GM03348 (cell line): ENCODE data around the gene TMEM63B.
"Not testable (repeated sequence)": the region's sequence is repeated elsewhere in the genome, so short reads cannot be mapped to it uniquely, and the experiment has no call there.

Experiments used
- DNase-seq: peaks from one replicate; pipeline ENCODE4 v3.0.0; 2012; ENCODE audit warnings: low spot score

TMEM63B gene

DNA sequence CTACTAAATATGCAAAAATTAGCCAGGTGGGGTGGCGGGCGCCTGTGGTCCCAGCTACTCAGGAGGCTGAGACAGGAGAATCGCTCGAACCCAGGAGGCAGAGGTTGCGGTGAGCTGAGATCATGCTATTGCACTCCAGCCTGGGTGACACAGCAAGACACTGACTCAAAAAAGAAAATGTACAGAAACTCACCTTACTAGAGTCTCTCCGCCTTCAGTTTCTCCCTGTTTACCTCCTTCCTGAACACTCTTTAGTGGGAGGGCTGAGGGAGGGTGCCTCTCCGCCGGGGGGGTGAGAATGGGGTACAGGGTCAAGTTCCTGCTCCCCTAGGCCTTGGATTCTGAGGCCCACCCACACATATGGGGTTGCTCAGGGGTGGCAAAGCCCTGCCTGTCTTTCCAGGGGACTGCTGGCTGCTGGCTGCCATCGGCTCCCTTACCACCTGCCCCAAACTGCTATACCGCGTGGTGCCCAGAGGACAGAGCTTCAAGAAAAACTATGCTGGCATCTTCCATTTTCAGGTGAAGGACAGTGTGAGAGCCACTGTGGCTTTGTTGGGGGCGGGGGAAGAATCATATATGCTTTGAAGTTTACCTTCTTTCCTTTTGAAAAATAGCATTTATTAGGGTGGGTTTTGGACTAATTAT is 44.7 kb downstream of the TMEM63B start:
- no peak for DNase-seq

DNA sequence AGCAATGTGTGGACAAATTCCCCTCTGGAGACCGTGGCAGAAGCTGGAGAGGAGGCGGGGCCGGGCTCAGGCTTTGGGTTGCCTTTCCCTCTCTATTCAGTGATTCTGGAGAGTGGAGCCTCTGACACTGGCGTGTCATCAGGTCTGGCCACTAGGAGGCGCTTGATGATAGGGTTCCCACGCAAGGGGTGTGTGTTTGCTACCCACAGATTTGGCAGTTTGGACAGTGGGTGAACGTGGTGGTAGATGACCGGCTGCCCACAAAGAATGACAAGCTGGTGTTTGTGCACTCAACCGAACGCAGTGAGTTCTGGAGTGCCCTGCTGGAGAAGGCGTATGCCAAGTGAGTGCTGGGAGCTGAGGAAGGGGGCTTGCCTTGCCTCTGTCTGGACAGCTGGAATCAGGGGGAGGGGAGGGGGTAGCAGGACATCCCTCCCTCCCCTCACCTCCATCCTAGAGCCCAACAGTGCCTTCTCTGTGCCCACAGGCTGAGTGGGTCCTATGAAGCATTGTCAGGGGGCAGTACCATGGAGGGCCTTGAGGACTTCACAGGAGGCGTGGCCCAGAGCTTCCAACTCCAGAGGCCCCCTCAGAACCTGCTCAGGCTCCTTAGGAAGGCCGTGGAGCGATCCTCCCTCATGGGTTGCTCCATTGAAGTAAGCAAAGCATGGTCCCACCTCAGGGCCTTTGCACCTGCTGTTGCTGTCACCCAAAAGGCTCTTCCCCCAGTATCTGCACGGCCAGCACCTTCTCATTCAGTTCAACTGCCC is 45.6 kb downstream of the TMEM63B start:
- DNase-seq: peak; percentile 94

DNA sequence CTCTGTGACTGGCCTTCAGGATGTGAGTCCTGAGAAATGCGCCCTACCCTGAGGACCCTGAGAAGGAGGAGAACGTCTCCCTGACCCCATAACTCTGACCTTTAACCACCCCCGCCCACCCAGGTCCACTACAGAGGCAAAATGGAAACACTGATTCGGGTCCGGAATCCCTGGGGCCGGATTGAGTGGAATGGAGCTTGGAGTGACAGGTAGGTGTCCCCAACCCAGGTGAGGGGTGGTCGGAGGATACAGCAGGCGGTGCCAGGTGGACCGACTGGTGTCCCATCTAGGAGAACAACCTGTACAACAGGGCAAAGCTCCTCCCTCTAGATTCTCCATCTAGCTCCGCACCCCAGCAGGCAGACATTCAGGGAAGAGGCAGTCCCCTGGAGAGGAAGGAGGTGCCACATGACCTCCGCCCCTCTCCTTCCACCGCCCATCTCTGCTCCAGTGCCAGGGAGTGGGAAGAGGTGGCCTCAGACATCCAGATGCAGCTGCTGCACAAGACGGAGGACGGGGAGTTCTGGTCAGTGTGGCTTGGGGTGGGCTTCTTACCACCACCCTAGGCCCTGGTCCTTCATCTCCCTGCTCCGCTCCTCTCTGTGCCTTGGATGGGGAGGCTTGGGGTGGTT is 48.9 kb downstream of the TMEM63B start:
- no peak for DNase-seq

DNA sequence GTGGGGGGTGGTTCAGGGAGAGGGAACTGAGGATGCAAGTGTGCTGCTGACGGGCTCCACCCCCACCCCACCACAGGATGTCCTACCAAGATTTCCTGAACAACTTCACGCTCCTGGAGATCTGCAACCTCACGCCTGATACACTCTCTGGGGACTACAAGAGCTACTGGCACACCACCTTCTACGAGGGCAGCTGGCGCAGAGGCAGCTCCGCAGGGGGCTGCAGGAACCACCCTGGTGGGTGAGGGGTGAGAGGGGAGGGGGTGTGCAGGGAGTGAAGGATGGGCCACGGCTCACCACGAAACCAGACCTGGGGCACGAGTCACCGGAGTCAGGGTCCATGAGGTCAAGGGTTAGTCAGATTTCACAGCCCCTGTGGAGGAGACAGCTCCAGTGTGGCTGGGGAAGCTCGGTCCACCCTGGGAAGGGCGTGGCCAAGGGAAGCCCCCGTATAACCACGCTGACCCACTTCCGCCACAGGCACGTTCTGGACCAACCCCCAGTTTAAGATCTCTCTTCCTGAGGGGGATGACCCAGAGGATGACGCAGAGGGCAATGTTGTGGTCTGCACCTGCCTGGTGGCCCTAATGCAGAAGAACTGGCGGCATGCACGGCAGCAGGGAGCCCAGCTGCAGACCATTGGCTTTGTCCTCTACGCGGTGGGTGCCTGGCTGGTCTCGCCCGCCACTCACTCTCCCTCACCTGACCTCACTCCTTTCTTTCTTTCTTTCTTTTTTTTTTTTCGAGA is 49.6 kb downstream of the TMEM63B start:
- no peak for DNase-seq

DNA sequence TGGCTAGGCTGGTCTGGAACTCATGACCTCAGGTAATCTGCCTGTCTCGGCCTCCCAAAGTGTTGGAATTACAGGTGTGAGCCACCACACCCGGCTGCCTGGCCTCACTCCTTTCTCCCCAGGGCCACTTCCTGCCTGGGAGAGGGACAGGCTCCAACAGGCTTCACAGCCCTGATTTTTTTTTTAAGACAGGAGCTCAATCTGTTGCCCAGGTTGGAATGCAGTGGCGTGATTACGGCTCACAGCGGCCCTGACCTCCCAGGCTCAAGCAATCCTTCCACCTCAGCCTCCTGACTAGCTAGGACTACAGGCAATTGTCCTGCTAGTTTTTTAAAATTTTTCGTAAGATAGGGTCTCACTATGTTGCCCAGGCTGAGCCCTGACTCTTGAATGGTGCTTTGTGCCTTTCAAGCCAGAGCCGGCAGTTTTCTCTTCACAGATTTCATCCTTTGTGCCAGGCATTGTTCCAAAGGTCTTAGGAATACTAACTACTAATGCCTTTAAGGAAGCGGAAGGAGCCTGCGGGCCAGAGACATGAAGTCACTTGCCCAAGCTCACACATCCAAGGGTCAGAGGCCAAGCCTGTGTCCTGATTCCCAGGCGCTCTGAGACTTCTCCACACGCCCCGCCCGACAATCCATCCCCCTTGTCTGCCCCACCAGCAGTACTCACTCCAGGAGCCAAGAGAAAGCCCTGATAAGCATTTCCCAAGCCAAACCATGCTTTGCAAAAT is 50.5 kb downstream of the TMEM63B start:
- peak; percentile 86 for DNase-seq

DNA sequence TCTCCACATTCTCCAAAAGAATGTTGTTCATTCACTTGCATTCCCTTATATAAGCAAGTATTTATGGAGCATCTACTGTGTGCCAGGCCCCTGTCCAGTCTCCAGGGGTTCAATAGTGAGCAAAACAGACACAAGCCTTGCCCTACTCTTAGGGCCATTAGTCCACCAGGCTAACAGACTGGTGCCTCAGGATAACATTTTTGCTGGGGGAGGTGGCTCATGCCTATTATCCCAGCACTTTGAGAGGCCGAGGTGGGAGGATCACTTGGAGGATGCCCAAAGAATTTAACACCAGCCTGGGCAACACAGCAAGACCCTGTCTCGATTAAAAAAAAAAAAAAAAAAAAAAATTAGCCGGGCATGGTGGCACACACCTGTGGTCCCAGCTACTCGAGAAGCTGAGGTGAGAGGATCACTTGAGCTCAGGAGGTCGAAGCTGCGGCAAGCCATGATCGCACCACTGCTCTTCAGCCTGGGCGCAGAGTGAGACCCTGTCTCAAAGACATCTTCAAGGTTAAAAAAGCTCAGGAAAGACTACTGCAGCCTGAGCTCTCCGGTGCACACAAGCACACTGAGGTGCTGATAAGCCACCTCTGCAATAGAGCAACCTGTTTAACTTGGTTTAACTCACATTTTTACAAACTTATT is 51.2 kb downstream of the TMEM63B start:
- no peak for DNase-seq

DNA sequence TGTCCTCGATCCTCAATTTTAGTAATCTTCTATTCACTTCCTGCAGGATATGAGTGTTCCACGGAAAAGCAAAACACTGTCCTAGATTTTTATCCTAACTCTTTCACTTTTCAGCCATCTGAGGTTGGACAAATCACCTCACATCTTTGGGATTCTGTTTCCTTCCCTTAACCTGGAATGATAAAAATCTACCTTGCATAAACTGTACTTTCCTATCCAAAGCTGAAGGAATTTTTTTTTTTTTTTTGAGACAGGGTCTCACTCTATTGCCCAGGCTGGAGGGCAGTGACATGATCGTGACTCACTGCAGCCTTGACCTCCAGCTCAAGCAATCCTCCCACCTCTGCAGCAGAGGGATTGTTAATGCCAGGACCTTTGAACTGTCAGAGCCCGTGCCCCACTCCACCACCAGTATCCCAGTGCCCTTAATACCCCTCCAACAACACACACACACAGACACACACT is 51.8 kb downstream of the TMEM63B start:
- no peak for DNase-seq

DNA sequence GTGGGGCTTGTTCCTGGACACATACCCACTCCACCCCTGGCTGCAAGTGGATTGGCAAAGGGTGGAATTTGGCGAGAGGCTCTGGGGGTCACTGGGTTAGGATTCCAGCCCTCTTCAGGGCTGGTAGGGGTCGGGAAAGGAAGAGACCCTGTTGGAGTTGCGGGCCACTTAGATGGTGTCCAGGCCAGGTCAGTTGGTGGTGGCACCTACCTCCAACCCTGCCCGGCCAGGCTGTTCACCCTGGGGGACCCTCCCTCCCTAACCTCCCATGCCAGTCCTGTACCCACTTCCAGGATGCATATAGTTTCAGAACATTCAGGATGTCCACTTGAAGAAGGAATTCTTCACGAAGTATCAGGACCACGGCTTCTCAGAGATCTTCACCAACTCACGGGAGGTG is 52.3 kb downstream of the TMEM63B start:
- DNase-seq: no peak

DNA sequence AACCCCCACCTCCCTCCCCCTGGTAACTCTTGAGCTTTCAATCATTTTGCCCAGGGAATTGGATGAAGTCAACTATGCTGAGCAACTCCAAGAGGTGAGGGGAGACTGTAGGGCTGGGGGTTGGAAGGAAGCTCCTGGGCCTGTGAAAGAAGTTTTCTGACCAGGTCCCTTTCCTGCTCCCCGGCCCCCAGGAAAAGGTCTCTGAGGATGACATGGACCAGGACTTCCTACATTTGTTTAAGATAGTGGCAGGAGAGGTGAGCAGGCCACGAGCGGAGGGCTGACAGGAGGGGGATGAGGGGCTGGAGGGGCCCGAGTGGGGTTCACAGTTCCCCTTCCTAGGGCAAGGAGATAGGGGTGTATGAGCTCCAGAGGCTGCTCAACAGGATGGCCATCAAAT is 53.1 kb downstream of the TMEM63B start:
- no peak for DNase-seq

DNA sequence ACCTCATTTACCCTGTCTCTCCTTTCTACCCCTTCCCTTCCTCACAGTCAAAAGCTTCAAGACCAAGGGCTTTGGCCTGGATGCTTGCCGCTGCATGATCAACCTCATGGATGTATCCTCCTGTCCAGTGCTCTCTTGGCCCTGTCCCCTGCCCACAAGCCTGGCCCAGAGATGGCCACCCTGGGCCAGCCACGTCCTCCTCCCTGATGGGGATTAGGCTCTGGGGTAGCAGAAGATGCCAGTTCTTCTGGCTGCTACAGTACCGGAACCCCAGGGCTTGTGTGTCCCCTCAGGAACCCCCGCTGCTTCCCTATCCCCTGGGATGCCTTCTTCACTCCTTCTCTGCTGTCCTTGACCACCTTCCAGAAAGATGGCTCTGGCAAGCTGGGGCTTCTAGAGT is 53.5 kb downstream of the TMEM63B start:
- DNase-seq: no peak

DNA sequence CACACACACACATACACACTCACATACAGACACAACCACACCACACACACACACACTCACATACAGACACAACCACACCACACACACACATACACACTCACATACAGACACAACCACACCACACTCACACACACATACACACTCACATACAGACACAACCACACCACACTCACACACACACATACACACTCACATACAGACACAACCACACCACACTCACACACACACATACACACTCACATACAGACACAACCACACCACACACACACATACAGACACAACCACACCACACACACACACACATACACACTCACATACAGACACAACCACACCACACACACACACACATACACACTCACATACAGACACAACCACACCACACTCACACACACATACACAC is 54.4 kb downstream of the TMEM63B start:
- not testable (repeated sequence) for DNase-seq

DNA sequence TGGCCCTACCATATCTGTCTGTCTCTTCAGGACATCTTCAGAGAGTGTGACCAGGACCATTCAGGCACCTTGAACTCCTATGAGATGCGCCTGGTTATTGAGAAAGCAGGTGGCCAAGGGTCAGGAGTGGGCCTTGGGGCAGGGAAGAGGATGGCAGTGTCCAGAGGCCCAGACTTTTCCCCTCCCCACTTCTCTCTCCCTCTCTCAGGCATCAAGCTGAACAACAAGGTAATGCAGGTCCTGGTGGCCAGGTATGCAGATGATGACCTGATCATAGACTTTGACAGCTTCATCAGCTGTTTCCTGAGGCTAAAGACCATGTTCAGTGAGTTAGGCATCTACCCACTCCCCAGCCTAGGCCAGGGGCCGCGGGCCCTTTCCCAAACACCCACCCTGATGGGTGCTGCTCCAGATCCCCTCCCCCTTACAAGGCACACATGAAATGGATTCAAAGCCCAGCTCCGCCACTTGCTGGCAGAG is 55.6 kb downstream of the TMEM63B start:
- no peak for DNase-seq

DNA sequence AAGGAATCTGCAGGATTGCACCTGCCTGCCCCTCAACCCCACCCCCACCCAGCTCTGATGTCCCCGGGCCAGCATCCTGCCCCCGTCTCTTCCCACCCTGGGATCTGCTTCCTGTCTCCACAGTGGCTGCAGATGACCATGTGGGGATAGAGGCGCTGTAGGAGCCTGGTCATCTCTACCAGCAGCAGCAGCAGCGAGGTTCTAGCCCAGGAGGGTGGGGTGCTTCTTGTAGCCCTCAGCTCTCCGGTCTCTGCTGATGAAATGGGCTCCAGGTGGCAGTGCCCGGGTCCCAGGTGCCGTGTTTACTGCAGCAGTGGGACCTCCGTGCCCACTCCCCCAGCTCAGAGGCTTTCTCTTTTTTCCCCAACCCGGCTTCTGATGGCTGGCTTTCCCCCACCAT is 56.4 kb downstream of the TMEM63B start:
- no peak for DNase-seq

DNA sequence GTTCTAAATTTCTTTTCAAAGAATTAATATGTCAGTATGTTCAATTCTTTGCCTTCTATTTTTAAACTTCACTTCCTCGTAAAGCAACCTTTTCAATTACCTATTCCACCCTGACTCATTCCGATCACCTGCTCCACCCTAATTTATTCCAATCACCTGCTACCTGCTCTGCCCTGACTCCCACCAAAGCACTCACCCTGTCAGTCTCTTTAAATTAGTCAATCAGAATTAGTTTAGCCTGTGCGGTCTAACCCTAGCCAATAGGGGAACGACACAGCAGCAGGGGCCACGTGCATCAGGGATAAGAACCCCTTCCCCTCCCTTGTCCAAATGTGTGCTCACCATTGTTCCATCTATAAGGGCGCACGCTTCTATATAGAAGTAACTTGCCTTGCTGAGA is 58.0 kb downstream of the TMEM63B start:
- DNase-seq: not testable (repeated sequence)

DNA sequence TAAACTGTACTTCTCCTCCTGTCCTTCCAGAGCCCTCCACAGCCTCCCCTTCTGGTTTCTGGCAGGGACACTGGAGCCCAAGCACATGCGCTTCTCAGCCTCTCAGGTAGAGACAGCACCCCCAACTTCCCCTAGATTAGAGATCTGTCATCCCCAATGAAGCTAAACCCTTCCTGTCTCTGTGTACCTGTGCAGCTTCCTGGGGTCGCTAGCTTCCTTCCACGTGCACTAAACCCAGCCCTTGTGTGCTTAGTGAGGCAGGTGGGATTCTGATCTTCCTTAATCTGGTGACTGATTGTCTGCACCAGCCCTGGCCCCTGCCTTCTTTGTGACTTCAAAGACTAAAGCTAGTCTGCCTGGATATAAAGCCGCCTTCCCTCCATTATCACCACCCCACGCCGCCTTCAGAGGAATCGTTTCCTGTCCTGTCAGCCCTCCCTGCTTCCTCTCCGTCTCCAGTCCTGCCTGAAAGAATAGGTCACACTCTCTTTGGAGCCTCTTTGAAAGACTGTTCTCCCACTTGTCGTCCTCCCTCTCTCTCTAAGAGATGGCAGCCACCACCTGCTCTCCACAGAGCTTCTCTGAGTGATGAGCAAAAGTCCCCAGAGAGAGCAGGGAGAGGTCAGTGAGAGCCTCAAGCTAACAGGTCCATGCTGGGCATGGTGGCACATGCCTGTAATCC is 58.7 kb downstream of the TMEM63B start:
- no peak for DNase-seq

DNA sequence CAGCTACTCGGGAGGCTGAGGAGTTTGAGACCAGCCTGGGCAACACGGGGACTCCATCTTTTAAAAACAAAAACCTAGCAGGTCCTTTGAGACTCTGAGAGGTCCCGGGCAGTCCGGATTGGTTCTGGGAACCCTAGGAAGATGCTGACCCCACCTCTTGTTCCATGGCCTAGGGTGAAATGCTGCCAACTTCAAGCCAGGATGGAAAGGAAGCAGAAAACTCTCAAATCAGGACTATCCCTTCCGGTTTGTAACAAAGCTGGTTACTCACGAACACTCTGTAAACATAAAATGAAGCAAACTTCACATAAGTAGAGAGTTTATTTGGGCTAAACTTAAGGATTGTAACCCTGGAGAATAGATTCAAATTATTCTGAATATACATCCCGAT is 59.3 kb downstream of the TMEM63B start:
- DNase-seq: no peak

DNA sequence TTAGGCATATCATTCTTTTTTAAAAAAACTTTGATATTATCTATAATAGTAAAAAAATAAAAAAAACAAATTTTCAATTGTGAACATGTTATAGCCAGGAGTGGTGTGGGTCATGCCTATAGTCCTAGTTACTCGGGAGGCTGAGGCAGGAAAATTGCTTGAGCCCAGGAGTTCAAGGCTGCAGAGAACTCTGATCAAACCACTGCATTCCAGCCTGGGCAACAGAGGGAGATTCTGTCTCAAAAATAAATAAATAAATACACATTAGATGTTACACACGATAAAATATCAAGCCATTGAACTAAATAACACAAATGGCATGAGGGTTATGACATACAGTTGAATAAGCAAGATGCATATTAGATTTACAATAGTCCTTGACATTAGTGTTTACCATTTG is 61.5 kb downstream of the TMEM63B start:
- DNase-seq: no peak

DNA sequence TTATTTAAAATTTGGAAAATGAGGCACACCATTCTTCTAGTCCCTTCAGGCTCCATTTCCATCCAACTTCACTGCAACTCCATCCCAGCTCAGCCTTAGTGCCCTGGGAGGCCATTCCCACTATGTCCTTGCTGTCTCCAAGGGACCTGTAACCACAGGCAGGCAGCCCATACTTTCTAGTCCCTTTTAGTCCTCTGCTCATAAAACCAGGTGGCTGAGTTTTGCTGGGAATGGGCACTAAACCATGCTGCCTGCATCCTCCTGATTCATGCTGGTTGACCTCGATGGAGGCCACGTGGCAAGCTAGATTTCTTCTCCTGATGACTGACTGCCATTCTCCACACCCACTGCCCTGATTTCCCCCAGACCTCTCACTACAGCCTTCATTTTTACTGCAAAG is 61.9 kb downstream of the TMEM63B start:
- no peak for DNase-seq

DNA sequence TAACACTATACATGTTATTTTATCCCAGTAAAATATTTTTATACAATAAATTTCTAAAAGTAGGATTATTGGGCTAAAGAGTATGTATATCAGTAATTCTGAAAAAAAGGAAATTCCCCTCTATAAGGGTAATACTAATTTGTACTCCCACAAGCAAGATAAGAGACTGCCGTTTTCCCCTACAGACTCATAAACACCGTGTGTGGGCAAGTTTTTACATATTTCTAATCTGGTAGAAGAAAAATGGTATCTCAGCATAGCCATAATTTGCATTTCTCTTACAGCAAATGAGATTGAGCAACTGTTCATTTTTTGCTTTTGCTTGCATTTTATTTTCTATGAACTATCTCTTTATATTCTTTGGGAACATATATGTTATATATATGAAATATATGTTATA is 63.4 kb downstream of the TMEM63B start:
- DNase-seq: no peak

DNA sequence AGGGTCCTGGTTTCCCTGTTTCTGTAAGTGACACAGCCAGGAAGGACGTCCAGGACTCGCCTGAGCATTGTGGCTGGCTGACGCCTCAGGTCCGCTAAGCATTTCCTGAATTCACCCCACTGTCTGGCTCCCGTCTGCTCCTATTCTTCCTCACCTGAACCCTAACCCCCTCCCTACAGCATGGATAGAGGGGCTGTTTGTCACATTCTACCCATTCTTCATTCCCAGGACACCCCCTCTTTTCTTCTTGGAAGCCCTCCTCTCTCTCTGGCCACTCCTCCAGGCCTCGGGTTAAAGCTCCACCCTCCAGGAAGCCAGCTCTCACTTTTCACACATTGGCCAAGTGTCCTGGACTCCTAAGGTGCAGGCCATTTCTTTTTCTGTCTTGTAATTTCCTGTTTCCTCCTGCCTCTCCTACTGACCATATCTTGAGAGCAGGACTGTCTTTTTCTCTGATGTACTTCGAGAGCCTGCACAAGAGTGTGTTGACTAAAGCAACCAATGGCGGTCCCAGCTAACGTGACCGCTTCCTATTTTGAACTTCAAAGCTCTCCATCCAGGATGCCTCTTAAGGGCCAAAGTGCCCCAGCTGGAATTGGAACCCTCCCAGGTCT is 65.2 kb downstream of the TMEM63B start:
- DNase-seq: no peak
